ENCODE data around the gene NRG3. TPM values are rescaled to one million over a fixed set of nuclear protein-coding genes. Genes with fewer than 3 reads are reported as not detected.

Gene NRG3
- total RNA-seq, 4 donors from 2014 or later, result 0.20 to 1.1 (median 0.84) TPM; not detected in 1

DNA sequence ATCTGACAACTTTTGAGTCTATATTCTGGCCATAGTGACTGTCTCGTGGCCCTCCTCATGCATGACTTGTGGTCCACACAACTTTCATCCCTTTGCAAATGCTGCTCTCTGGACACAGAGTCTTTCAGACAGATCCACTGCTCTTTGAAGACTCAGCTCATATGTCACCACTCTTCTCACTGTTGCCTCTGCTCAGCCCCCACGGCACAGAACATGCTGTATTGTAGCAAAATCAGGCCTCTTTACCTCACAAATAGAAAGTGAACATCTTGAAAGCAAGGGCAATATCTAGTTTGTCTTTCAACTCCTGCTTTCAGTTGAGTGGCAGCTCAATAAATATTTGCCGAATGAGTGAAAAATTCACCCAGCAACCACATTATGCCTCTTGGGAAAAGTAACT is 443.5 kb downstream of the NRG3 start:
- WGBS, 2 donors, result 47% methylated on average over 3 of the region's 3 CpGs
- H3K4me1 ChIP-seq, result no peaks in the 10 kb centered on the region
- DNase-seq (ENCODE audit: low spot score in 2 of 2), result no peak

DNA sequence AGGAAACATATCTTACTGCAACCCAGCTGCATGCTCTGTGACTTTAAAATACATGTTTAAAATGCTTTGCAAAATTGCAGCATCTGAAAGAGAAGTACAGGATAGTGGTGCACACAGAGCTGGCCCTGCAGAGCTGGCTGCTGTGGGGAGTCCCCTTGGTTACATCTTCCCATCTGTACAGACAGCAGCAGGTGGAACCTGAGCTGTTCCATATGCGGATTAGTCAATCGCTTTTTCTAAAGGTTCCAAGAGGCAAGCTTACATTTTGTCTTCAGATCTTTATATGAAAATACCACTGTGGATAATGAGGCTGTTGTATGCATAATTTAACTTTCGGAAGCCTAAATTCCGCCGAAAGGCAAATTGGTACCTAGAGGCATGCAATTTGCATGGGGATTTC is 444.1 kb downstream of the NRG3 start:
- Histone ChIP-seq H3K27ac (no peak overlapping the region), H3K36me3 (no peaks in the 10 kb centered on the region), H3K27me3 (no peaks in the 10 kb centered on the region), H3K4me3 (no peak overlapping the region), H3K4me1 (no peaks in the 10 kb centered on the region), H3K9me3 (no peaks in the 10 kb centered on the region)
- TF ChIP-seq, protein P1, sequence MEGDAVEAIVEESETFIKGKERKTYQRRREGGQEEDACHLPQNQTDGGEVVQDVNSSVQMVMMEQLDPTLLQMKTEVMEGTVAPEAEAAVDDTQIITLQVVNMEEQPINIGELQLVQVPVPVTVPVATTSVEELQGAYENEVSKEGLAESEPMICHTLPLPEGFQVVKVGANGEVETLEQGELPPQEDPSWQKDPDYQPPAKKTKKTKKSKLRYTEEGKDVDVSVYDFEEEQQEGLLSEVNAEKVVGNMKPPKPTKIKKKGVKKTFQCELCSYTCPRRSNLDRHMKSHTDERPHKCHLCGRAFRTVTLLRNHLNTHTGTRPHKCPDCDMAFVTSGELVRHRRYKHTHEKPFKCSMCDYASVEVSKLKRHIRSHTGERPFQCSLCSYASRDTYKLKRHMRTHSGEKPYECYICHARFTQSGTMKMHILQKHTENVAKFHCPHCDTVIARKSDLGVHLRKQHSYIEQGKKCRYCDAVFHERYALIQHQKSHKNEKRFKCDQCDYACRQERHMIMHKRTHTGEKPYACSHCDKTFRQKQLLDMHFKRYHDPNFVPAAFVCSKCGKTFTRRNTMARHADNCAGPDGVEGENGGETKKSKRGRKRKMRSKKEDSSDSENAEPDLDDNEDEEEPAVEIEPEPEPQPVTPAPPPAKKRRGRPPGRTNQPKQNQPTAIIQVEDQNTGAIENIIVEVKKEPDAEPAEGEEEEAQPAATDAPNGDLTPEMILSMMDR (IDR thresholded peaks at IDR 0.05), result no peak
- no peak for TF ChIP-seq EP300 (IDR thresholded peaks at IDR 0.05)
- no peak for TF ChIP-seq POLR2A (IDR thresholded peaks at IDR 0.05)
- no peak for DNase-seq (ENCODE audit: low spot score in 2 of 2)
- WGBS, 2 donors, result 61% methylated on average over 5 of the region's 5 CpGs

More for the DNA sequence above, 443.5 kb downstream of the NRG3 start:
- H3K36me3 ChIP-seq, result no peaks in the 10 kb centered on the region
- H3K9me3 ChIP-seq, result no peaks in the 10 kb centered on the region
- no peak overlapping the region for H3K27ac ChIP-seq
- no peaks in the 10 kb centered on the region for H3K27me3 ChIP-seq
- H3K4me3 ChIP-seq, result no peak overlapping the region
- TF ChIP-seq POLR2A (IDR thresholded peaks at IDR 0.05) (no peak), EP300 (IDR thresholded peaks at IDR 0.05) (no peak)
- TF ChIP-seq, protein P1 (IDR thresholded peaks at IDR 0.05), result no peak

DNA sequence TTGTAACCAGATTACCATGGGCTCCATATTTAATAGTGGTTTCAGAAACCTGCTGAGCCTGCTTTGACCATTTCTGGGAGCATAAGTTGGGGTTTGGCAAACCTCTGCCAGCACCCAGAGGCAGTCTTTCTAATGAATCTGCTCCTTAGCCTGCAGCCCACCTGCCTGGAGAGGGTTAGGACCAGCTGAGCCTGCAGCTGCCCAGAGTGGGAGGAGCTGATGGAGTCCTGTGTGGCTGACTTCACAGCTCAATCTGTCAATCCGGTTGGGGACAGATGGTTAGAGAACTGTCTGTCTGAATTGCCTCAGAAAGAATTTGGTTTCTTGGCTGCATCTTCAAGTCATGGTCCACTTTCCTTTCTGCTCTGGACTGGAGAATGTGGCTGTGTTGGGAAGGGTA is 444.6 kb downstream of the NRG3 start:
- H3K36me3 ChIP-seq, result no peaks in the 10 kb centered on the region
- WGBS, 2 donors, result 22 to 38% methylated on average over 1 of the region's 1 CpG
- no peaks in the 10 kb centered on the region for H3K9me3 ChIP-seq
- no peak overlapping the region for H3K4me3 ChIP-seq
- H3K27ac ChIP-seq, result no peak overlapping the region
- DNase-seq (ENCODE audit: low spot score in 2 of 2), result no peak
- no peaks in the 10 kb centered on the region for H3K27me3 ChIP-seq
- no peaks in the 10 kb centered on the region for H3K4me1 ChIP-seq
- TF ChIP-seq POLR2A (IDR thresholded peaks at IDR 0.05), result no peak
- TF ChIP-seq, protein P1 (IDR thresholded peaks at IDR 0.05), result no peak
- TF ChIP-seq EP300 (IDR thresholded peaks at IDR 0.05), result no peak

DNA sequence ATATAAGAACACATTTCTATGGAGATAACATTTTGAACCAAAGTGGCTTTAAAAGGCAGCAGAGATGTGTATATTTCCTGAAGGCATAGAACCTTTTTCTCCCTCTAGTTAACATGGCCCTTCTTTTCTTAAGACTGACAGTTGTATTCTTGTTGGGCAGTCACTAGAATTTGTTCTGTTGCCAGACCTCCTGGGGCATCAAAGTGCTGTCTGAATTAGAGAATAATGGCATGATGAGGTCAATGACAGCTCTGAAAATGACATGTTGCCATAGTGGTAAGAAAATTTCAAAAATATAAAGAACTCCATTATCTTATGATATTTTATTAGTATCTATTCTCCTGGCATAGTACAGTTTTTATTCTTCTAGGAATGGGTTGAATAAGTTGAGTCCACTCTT is 446.7 kb downstream of the NRG3 start:
- Histone ChIP-seq H3K4me3 (no peak overlapping the region), H3K27ac (no peak overlapping the region)

DNA sequence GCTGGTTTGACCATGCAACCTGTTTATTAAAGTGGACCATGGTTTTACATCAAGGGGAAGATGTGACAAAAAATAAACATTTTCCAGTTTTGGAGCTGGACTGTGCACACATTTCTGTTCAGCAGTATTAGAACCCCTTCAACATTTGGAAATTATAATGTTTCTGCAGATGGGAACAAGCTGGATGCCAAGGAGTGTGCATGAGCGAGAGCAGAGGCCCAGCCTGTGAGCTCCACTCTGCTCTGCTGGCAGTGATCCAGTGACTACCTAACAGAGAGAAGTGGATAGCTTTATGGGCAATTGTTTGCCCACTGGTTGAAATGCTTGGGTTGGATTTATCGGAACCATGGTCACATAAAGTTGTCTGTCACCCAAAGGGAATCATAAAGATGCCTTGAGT is 456.7 kb downstream of the NRG3 start:
- H3K4me3 ChIP-seq, result no peak overlapping the region
- 74% methylated on average over 2 of the region's 2 CpGs for WGBS, 2 donors
- H3K9me3 ChIP-seq, result peaks cover 0 to 5% (median 0%) of the 10 kb centered on the region in 4 donors
- no peak overlapping the region for H3K27ac ChIP-seq
- no peaks in the 10 kb centered on the region for H3K4me1 ChIP-seq
- no peaks in the 10 kb centered on the region for H3K27me3 ChIP-seq
- DNase-seq (ENCODE audit: low spot score in 2 of 2), result no peak
- H3K36me3 ChIP-seq, result no peaks in the 10 kb centered on the region
- TF ChIP-seq EP300 (IDR thresholded peaks at IDR 0.05), result no peak
- TF ChIP-seq, protein P1 (IDR thresholded peaks at IDR 0.05), result no peak
- TF ChIP-seq POLR2A (IDR thresholded peaks at IDR 0.05), result no peak

More for the DNA sequence above, 446.7 kb downstream of the NRG3 start:
- H3K27me3 ChIP-seq, result no peaks in the 10 kb centered on the region
- no peaks in the 10 kb centered on the region for H3K4me1 ChIP-seq
- DNase-seq (ENCODE audit: low spot score in 2 of 2), result no peak
- TF ChIP-seq POLR2A (IDR thresholded peaks at IDR 0.05), result no peak
- no peak for TF ChIP-seq EP300 (IDR thresholded peaks at IDR 0.05)
- TF ChIP-seq, protein P1 (IDR thresholded peaks at IDR 0.05), result no peak
- no peaks in the 10 kb centered on the region for H3K36me3 ChIP-seq
- no peaks in the 10 kb centered on the region for H3K9me3 ChIP-seq

All from tibial nerve (tissue), 4 donors.